Neural cell (in vitro differentiated cells): ENCODE measurements around the gene GNAQ. TPM values are rescaled to one million over a fixed set of nuclear protein-coding genes. Genes with fewer than 3 reads are reported as not detected.

Source experiments
- H2AFZ ChIP-seq: fragments of 200-600, 300-800 bp; sonication (generic), shearing (Covaris generic); 2 replicates; pipeline ENCODE4 v1.6.0; 2014; ENCODE audit warnings: low read depth, mild to moderate bottlenecking, antibody characterized with exemption, low read length, moderate library complexity
- H3F3A ChIP-seq: fragments of 200-600 bp; shearing (Covaris generic); 2 replicates; pipeline ENCODE4 v1.6.1; 2016; ENCODE audit warnings: mild to moderate bottlenecking, moderate library complexity, mixed read lengths, antibody characterized with exemption, low read length; ENCODE audit not compliant: insufficient read depth, poor library complexity, severe bottlenecking
- H3K27ac ChIP-seq: fragments of 200-600, 300-800 bp; sonication (generic), shearing (Covaris generic); 2 replicates; pipeline ENCODE4 v1.5.1; 2014; ENCODE audit warnings: mild to moderate bottlenecking, low read length, moderate library complexity
- H3K27me3 ChIP-seq: fragments of 300-800, 200-600 bp; sonication (generic), shearing (Covaris generic); 2 replicates; pipeline ENCODE4 v1.6.0; 2014; ENCODE audit warnings: mild to moderate bottlenecking, low read depth, low read length, moderate library complexity; ENCODE audit not compliant: insufficient read depth
- H3K36me3 ChIP-seq: fragments of 300-800, 200-600 bp; sonication (generic), shearing (Covaris generic); 2 replicates; pipeline ENCODE4 v1.5.1; 2014; ENCODE audit warnings: mild to moderate bottlenecking, antibody characterized with exemption, low read length, moderate library complexity; ENCODE audit not compliant: insufficient read depth
- H3K4me2 ChIP-seq: fragments of 300-800, 200-600 bp; sonication (generic), shearing (Covaris generic); 2 replicates; pipeline ENCODE4 v1.6.0; 2014; ENCODE audit warnings: mild to moderate bottlenecking, low read length
- H3K4me3 ChIP-seq: fragments of 300-800, 200-600 bp; sonication (generic), shearing (Covaris generic); 2 replicates; pipeline ENCODE4 v1.5.1; 2014; ENCODE audit warnings: mild to moderate bottlenecking, low read length, moderate library complexity
- H3K79me2 ChIP-seq: fragments of 200-600 bp; shearing (Covaris generic); replicated peaks from 2 replicates; pipeline ENCODE4 v1.6.0; 2014; ENCODE audit warnings: mild to moderate bottlenecking, low read length, moderate library complexity; ENCODE audit not compliant: insufficient read depth
- H3K9ac ChIP-seq: fragments of 300-800, 200-600 bp; sonication (generic), shearing (Covaris generic); 2 replicates; pipeline ENCODE4 v1.6.1; 2016; ENCODE audit warnings: mild to moderate bottlenecking, low read length, mixed read lengths
- H3K9me2 ChIP-seq: fragments of 200-600 bp; shearing (Covaris generic); 2 replicates; pipeline ENCODE4 v1.6.1; 2016; ENCODE audit warnings: mild to moderate bottlenecking, low read length, mixed read lengths; ENCODE audit not compliant: insufficient read depth
- H3K9me3 ChIP-seq: fragments of 200-600, 300-800 bp; sonication (generic), shearing (Covaris generic); 2 replicates; pipeline ENCODE4 v1.6.1; 2016; ENCODE audit warnings: mild to moderate bottlenecking, mixed run types, low read length, moderate library complexity, mixed read lengths
- H4K20me1 ChIP-seq: fragments of 200-600 bp; shearing (Covaris generic); 2 replicates; pipeline ENCODE4 v1.6.1; 2016; ENCODE audit warnings: mild to moderate bottlenecking, mixed run types; ENCODE audit not compliant: insufficient read depth
- EP300 ChIP-seq: fragments of 450-650 bp; conservative IDR thresholded peaks from 2 replicates; pipeline ENCODE4 v1.6.1; 2014; ENCODE audit warnings: antibody characterized with exemption, mild to moderate bottlenecking, moderate library complexity; ENCODE audit not compliant: poor library complexity, severe bottlenecking
- EZH2 ChIP-seq: fragments of 200-600, 300-800 bp; shearing (Covaris generic), sonication (generic); IDR thresholded peaks from 2 replicates; pipeline ENCODE4 v1.6.1; 2014; ENCODE audit warnings: antibody characterized with exemption, low read length, borderline replicate concordance, mild to moderate bottlenecking; ENCODE audit not compliant: insufficient read depth, poor library complexity, severe bottlenecking
- MXI1 ChIP-seq: fragments of 450-650 bp; conservative IDR thresholded peaks from 2 replicates; pipeline ENCODE4 v1.6.1; 2014; ENCODE audit warnings: antibody characterized with exemption, mild to moderate bottlenecking; ENCODE audit not compliant: poor library complexity, severe bottlenecking
- POLR2AphosphoS5 ChIP-seq: IDR thresholded peaks from 2 replicates; pipeline ENCODE4 v1.6.1; 2012
- RAD21 ChIP-seq: fragments of 450-650 bp; conservative IDR thresholded peaks from 2 replicates; pipeline ENCODE4 v1.6.1; 2014; ENCODE audit warnings: antibody characterized with exemption, mild to moderate bottlenecking, moderate library complexity
- SMC3 ChIP-seq: fragments of 450-650 bp; conservative IDR thresholded peaks from 2 replicates; pipeline ENCODE4 v1.6.1; 2014; ENCODE audit warnings: antibody characterized with exemption, mild to moderate bottlenecking, moderate library complexity; ENCODE audit not compliant: poor library complexity
- polyA plus RNA-seq: library from polyadenylated mRNA; depleted of rRNA; stranded (reverse); fragments of >200 nt; gene quantifications from 2 replicates; pipeline ENCODE4 v1.2.3, GENCODE V29; 2014
- TF ChIP-seq, protein P1 (sequence below): IDR thresholded peaks from 2 replicates; pipeline ENCODE4 v1.6.1; 2012; ENCODE audit warnings: borderline replicate concordance
- TF ChIP-seq, protein P2 (sequence below): fragments of 450-650 bp; IDR thresholded peaks from 2 replicates; pipeline ENCODE4 v1.5.1; 2014; ENCODE audit warnings: antibody characterized with exemption, mild to moderate bottlenecking, moderate library complexity; ENCODE audit not compliant: poor library complexity, severe bottlenecking

The GNAQ gene
- polyA plus RNA-seq, 1 donor from 2014 or later: 86.7 TPM

DNA sequence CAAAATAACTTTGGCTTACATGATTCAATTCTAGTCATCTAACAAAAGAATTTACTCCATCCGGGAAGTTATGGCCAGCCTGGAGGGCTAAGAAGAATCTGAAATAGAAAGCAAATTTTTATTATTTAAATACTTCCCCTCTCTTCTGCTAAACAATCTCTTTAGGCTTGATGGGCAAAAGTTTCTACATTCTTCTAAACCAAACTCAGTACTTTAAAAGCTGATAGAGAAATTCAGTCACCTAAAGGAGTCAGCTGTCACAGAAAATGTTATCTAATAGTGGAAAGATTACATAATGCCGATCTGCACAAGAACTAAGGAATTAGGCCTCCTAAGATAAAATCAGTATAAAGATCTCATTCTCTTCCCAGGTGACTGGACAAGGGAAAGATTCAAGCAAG, 32.4 kb downstream of the GNAQ start:
- no peaks in the 10 kb centered on the region for H3K36me3 ChIP-seq

DNA sequence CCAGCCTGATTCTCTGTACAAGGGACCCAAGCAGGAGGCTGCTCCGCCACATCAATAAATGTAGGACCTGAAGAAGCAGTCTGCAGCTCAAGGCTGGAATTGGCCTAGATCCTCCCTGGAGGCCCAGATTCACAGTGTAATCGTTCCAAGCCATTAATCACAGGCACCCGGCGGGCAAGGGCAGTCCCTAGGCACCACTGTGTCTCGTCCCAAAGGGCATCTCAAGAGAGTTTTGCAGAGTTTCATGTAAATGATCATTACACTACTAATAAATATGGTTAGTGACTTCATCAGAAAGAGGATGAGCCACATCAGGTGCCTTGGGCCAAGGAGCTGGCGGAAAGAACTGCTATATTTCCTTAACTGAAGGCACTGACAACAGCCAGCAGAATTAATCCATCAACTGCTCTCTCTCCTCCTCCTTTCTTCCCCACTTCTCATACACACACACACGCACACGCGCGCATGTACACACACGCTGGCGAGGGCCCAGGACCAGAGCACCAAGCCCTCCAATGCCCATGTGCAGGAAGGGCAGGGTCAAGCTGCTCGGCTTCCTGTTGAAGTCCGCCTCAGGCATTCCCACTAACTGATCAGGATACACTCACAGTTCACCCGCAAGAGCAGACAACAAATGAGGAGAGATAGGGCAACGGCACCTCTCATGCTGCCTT, 33.9 kb downstream of the GNAQ start:
- peaks cover 59% of the 10 kb centered on the region for H3K79me2 ChIP-seq

More for the DNA sequence above, 32.4 kb downstream of the GNAQ start:
- Histone ChIP-seq H3F3A (no peaks in the 10 kb centered on the region), H3K9ac (no peak overlapping the region), H2AFZ (no peak overlapping the region), H3K4me2 (no peak overlapping the region), H3K79me2 (peaks cover 68% of the 10 kb centered on the region), H3K4me3 (no peak overlapping the region), H4K20me1 (no peaks in the 10 kb centered on the region), H3K9me3 (no peaks in the 10 kb centered on the region), H3K9me2 (no peaks in the 10 kb centered on the region), H3K27me3 (no peaks in the 10 kb centered on the region), H3K27ac (no peak overlapping the region)
- TF ChIP-seq EZH2 (no peak), POLR2AphosphoS5 (no peak), RAD21 (no peak)
- TF ChIP-seq, protein P1, sequence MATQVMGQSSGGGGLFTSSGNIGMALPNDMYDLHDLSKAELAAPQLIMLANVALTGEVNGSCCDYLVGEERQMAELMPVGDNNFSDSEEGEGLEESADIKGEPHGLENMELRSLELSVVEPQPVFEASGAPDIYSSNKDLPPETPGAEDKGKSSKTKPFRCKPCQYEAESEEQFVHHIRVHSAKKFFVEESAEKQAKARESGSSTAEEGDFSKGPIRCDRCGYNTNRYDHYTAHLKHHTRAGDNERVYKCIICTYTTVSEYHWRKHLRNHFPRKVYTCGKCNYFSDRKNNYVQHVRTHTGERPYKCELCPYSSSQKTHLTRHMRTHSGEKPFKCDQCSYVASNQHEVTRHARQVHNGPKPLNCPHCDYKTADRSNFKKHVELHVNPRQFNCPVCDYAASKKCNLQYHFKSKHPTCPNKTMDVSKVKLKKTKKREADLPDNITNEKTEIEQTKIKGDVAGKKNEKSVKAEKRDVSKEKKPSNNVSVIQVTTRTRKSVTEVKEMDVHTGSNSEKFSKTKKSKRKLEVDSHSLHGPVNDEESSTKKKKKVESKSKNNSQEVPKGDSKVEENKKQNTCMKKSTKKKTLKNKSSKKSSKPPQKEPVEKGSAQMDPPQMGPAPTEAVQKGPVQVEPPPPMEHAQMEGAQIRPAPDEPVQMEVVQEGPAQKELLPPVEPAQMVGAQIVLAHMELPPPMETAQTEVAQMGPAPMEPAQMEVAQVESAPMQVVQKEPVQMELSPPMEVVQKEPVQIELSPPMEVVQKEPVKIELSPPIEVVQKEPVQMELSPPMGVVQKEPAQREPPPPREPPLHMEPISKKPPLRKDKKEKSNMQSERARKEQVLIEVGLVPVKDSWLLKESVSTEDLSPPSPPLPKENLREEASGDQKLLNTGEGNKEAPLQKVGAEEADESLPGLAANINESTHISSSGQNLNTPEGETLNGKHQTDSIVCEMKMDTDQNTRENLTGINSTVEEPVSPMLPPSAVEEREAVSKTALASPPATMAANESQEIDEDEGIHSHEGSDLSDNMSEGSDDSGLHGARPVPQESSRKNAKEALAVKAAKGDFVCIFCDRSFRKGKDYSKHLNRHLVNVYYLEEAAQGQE: no peak
- TF ChIP-seq, protein P2, sequence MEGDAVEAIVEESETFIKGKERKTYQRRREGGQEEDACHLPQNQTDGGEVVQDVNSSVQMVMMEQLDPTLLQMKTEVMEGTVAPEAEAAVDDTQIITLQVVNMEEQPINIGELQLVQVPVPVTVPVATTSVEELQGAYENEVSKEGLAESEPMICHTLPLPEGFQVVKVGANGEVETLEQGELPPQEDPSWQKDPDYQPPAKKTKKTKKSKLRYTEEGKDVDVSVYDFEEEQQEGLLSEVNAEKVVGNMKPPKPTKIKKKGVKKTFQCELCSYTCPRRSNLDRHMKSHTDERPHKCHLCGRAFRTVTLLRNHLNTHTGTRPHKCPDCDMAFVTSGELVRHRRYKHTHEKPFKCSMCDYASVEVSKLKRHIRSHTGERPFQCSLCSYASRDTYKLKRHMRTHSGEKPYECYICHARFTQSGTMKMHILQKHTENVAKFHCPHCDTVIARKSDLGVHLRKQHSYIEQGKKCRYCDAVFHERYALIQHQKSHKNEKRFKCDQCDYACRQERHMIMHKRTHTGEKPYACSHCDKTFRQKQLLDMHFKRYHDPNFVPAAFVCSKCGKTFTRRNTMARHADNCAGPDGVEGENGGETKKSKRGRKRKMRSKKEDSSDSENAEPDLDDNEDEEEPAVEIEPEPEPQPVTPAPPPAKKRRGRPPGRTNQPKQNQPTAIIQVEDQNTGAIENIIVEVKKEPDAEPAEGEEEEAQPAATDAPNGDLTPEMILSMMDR: no peak

DNA sequence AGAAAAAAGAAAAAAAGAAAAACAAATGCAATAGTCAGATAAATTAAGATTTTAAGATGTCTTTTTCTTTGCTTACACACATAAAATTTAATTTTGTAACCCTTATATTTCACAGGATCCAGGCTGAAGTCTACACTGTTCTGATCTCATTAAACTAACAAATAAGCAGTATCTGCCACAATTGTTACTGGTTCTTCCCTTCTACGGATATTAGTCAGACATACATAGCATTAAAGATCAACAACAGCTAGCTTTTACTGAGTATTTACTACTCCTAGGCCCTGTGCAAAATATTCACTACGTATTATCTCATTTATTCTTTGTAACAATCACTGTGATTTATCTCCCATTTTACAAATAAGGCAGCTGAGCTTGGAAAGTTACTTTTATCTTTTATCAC, 34.9 kb downstream of the GNAQ start:
- Histone ChIP-seq H3K9me3 (no peaks in the 10 kb centered on the region), H3K9me2 (no peaks in the 10 kb centered on the region), H2AFZ (no peak overlapping the region), H3K36me3 (no peaks in the 10 kb centered on the region), H3K4me3 (no peak overlapping the region), H3K9ac (no peak overlapping the region), H3F3A (no peaks in the 10 kb centered on the region), H3K27me3 (no peaks in the 10 kb centered on the region), H3K27ac (no peak overlapping the region), H3K4me2 (no peak overlapping the region), H3K79me2 (peaks cover 66% of the 10 kb centered on the region), H4K20me1 (no peaks in the 10 kb centered on the region)
- TF ChIP-seq, protein P2: no peak
- no peak for TF ChIP-seq EP300
- no peak for TF ChIP-seq SMC3

More for the DNA sequence above, 33.9 kb downstream of the GNAQ start:
- Histone ChIP-seq H3K9me2 (no peaks in the 10 kb centered on the region), H3K27ac (no peak overlapping the region), H3K9me3 (no peaks in the 10 kb centered on the region), H3K9ac (no peak overlapping the region), H3K4me3 (no peak overlapping the region), H3K36me3 (no peaks in the 10 kb centered on the region), H2AFZ (no peak overlapping the region), H3F3A (no peaks in the 10 kb centered on the region), H3K4me2 (no peak overlapping the region), H3K27me3 (no peaks in the 10 kb centered on the region), H4K20me1 (no peaks in the 10 kb centered on the region)
- no peak for TF ChIP-seq RAD21
- no peak for TF ChIP-seq MXI1
